ENCODE measurements around the gene EFCAB14.
"Not testable (repeated sequence)": the region's sequence is repeated elsewhere in the genome, so short reads cannot be mapped to it uniquely, and the experiment has no call there.

Gene EFCAB14

GRCh38 chr1:46653405-46653958 is 65.4 kb downstream of the EFCAB14 start:
- no peak for DNase-seq (ENCODE audit: extremely low spot score)
- ChIA-PET POLR2A (interaction anchor here (1.1 to 1.9 kb wide), 2 partner anchors 10 to 15 kb away, joined by 3 to 5 read pairs; partner anchors contain the start of gene ATPAF1), CTCF (no interaction called here)
- no peak for TF ChIP-seq FOXK2 (IDR thresholded peaks at IDR 0.05)
- TF ChIP-seq SUZ12 (IDR thresholded peaks at IDR 0.05), result no peak
- TF ChIP-seq PKNOX1 (IDR thresholded peaks at IDR 0.05), result no peak
- no peak for TF ChIP-seq TARDBP (IDR thresholded peaks at IDR 0.05)
- TF ChIP-seq NFRKB (IDR thresholded peaks at IDR 0.05), result no peak
- no peak for TF ChIP-seq ELF4 (IDR thresholded peaks at IDR 0.05)
- no peak for TF ChIP-seq CTBP1 (IDR thresholded peaks at IDR 0.05; ENCODE audit: borderline replicate concordance)
- no peak for TF ChIP-seq SP1 (IDR thresholded peaks at IDR 0.05)
- TF ChIP-seq HDGF (IDR thresholded peaks at IDR 0.05; ENCODE audit: borderline replicate concordance), result no peak
- no peak for TF ChIP-seq FOXM1 (IDR thresholded peaks at IDR 0.05; ENCODE audit: borderline replicate concordance)
- no peak for TF ChIP-seq LEF1 (IDR thresholded peaks at IDR 0.05; ENCODE audit: borderline replicate concordance)
- no peak for TF ChIP-seq L3MBTL2 (conservative IDR thresholded peaks at IDR 0.05)
- TF ChIP-seq ARNT (IDR thresholded peaks at IDR 0.05), result no peak
- TF ChIP-seq BHLHE40 (IDR thresholded peaks at IDR 0.05; ENCODE audit: borderline replicate concordance), result no peak
- TF ChIP-seq ZNF384 (IDR thresholded peaks at IDR 0.05), result no peak
- TF ChIP-seq FOXA1 (IDR thresholded peaks at IDR 0.05), result no peak

GRCh38 chr1:46652321-46653100 is 66.4 kb downstream of the EFCAB14 start:
- no peak for TF ChIP-seq HDGF (IDR thresholded peaks at IDR 0.05; ENCODE audit: borderline replicate concordance)
- no peak for TF ChIP-seq TARDBP (IDR thresholded peaks at IDR 0.05)
- TF ChIP-seq PKNOX1 (IDR thresholded peaks at IDR 0.05), result no peak
- TF ChIP-seq ELF4 (IDR thresholded peaks at IDR 0.05), result no peak
- CTCF ChIA-PET, result no interaction called here
- no peak for DNase-seq (ENCODE audit: extremely low spot score)
- POLR2A ChIA-PET, result interaction anchor here (1.1 to 1.9 kb wide), 2 partner anchors 9 to 16 kb away, joined by 3 to 5 read pairs; partner anchors contain the start of gene ATPAF1

- POLR2A ChIA-PET; DNase-seq (ENCODE audit: extremely low spot score); CTCF ChIA-PET: not testable (repeated sequence)
Observed at GRCh38 chr1:46651152-46651551, 67.8 kb downstream of the EFCAB14 start.

GRCh38 chr1:46650491-46650890 is 68.4 kb downstream of the EFCAB14 start:
- ChIA-PET CTCF (no interaction called here), POLR2A (no interaction called here)
- no peak for DNase-seq (ENCODE audit: extremely low spot score)
- no peak for TF ChIP-seq L3MBTL2 (conservative IDR thresholded peaks at IDR 0.05)
- TF ChIP-seq FOXK2 (IDR thresholded peaks at IDR 0.05), result no peak
- no peak for TF ChIP-seq ELF4 (IDR thresholded peaks at IDR 0.05)
- no peak for TF ChIP-seq SUZ12 (IDR thresholded peaks at IDR 0.05)
- no peak for TF ChIP-seq BHLHE40 (IDR thresholded peaks at IDR 0.05; ENCODE audit: borderline replicate concordance)
- TF ChIP-seq HDGF (IDR thresholded peaks at IDR 0.05; ENCODE audit: borderline replicate concordance), result no peak
- no peak for TF ChIP-seq LEF1 (IDR thresholded peaks at IDR 0.05; ENCODE audit: borderline replicate concordance)
- no peak for TF ChIP-seq NFRKB (IDR thresholded peaks at IDR 0.05)
- no peak for TF ChIP-seq ARNT (IDR thresholded peaks at IDR 0.05)
- no peak for TF ChIP-seq PKNOX1 (IDR thresholded peaks at IDR 0.05)
- no peak for TF ChIP-seq FOXA1 (IDR thresholded peaks at IDR 0.05)
- TF ChIP-seq TARDBP (IDR thresholded peaks at IDR 0.05), result no peak
- TF ChIP-seq SP1 (IDR thresholded peaks at IDR 0.05), result no peak
- no peak for TF ChIP-seq FOXM1 (IDR thresholded peaks at IDR 0.05; ENCODE audit: borderline replicate concordance)
- no peak for TF ChIP-seq CTBP1 (IDR thresholded peaks at IDR 0.05; ENCODE audit: borderline replicate concordance)
- no peak for TF ChIP-seq ZNF384 (IDR thresholded peaks at IDR 0.05)

GRCh38 chr1:46649764-46650163 is 69.2 kb downstream of the EFCAB14 start:
- TF ChIP-seq FOXA1 (IDR thresholded peaks at IDR 0.05) (no peak), SP1 (IDR thresholded peaks at IDR 0.05) (no peak), FOXM1 (IDR thresholded peaks at IDR 0.05; ENCODE audit: borderline replicate concordance) (no peak), FOXK2 (IDR thresholded peaks at IDR 0.05) (no peak), ELF4 (IDR thresholded peaks at IDR 0.05) (no peak), CTBP1 (IDR thresholded peaks at IDR 0.05; ENCODE audit: borderline replicate concordance) (no peak), SUZ12 (IDR thresholded peaks at IDR 0.05) (no peak), L3MBTL2 (conservative IDR thresholded peaks at IDR 0.05) (no peak), NFRKB (IDR thresholded peaks at IDR 0.05) (no peak), ARNT (IDR thresholded peaks at IDR 0.05) (no peak), LEF1 (IDR thresholded peaks at IDR 0.05; ENCODE audit: borderline replicate concordance) (no peak), BHLHE40 (IDR thresholded peaks at IDR 0.05; ENCODE audit: borderline replicate concordance) (no peak), HDGF (IDR thresholded peaks at IDR 0.05; ENCODE audit: borderline replicate concordance) (no peak), PKNOX1 (IDR thresholded peaks at IDR 0.05) (no peak), ZNF384 (IDR thresholded peaks at IDR 0.05) (no peak), TARDBP (IDR thresholded peaks at IDR 0.05) (no peak)

More at GRCh38 chr1:46649764-46650163, 69.2 kb downstream of the EFCAB14 start:
- POLR2A ChIA-PET, result no interaction called here
- CTCF ChIA-PET, result interaction anchor here (0.6 kb wide), 1 partner anchor 369 kb away, joined by 3 read pairs; no protein-coding TSS in a partner anchor
- no peak for DNase-seq (ENCODE audit: extremely low spot score)
